ENCODE measurements around the gene SPTLC2.

The SPTLC2 gene

DNA sequence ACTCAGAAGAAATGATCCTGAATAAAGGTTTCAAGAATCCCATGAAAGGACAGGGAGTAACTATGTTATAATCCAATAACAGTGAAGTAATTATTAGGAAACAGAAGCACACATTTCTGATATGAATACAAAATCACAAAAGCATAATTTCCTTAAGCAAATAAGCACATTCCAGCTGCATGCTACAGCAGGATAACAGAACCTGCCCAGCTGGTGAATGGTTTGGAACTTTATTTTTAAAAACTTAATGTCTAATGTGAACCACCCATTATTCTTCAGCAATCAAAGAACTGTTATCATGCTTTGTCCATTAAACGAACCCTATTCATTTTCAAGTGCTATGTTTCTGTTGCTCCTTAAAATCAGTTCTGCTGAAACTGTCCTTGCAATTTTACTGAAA, 13.4 kb downstream of the SPTLC2 start:
- TF ChIP-seq, protein P1, sequence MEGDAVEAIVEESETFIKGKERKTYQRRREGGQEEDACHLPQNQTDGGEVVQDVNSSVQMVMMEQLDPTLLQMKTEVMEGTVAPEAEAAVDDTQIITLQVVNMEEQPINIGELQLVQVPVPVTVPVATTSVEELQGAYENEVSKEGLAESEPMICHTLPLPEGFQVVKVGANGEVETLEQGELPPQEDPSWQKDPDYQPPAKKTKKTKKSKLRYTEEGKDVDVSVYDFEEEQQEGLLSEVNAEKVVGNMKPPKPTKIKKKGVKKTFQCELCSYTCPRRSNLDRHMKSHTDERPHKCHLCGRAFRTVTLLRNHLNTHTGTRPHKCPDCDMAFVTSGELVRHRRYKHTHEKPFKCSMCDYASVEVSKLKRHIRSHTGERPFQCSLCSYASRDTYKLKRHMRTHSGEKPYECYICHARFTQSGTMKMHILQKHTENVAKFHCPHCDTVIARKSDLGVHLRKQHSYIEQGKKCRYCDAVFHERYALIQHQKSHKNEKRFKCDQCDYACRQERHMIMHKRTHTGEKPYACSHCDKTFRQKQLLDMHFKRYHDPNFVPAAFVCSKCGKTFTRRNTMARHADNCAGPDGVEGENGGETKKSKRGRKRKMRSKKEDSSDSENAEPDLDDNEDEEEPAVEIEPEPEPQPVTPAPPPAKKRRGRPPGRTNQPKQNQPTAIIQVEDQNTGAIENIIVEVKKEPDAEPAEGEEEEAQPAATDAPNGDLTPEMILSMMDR (IDR thresholded peaks at IDR 0.05; ENCODE audit: low read depth, low read length, missing control alignments) = no peak
- no peak for DNase-seq (ENCODE audit: low read depth)
- no peak overlapping the region for H3K4me3 ChIP-seq (ENCODE audit: low read depth, low read length)

GRCh38 chr14:77601846-77602619, 14.4 kb downstream of the SPTLC2 start:
- TF ChIP-seq, protein P1 (IDR thresholded peaks at IDR 0.05; ENCODE audit: low read depth, low read length, missing control alignments) = no peak
- H3K4me3 ChIP-seq (ENCODE audit: low read depth, low read length) = no peak overlapping the region
- DNase-seq (ENCODE audit: low read depth) = no peak

GRCh38 chr14:77599889-77600288, 16.5 kb downstream of the SPTLC2 start:
- no peak overlapping the region for H3K4me3 ChIP-seq (ENCODE audit: low read depth, low read length)
- no peak for DNase-seq (ENCODE audit: low read depth)
- TF ChIP-seq, protein P1 (IDR thresholded peaks at IDR 0.05; ENCODE audit: low read depth, low read length, missing control alignments) = no peak

- no peak for DNase-seq (ENCODE audit: low read depth)
- TF ChIP-seq, protein P1 (IDR thresholded peaks at IDR 0.05; ENCODE audit: low read depth, low read length, missing control alignments) = no peak
- no peak overlapping the region for H3K4me3 ChIP-seq (ENCODE audit: low read depth, low read length)
These were observed 17.9 kb downstream of the SPTLC2 start for GRCh38 chr14:77598366-77599070.

- TF ChIP-seq, protein P1 (IDR thresholded peaks at IDR 0.05; ENCODE audit: low read depth, low read length, missing control alignments) = no peak
- H3K4me3 ChIP-seq (ENCODE audit: low read depth, low read length) = no peak overlapping the region; the same call in 1 of the 2 replicates
- peak; percentile 39 for DNase-seq (ENCODE audit: low read depth)
These were observed 22.9 kb downstream of the SPTLC2 start for GRCh38 chr14:77593501-77593961.

DNA sequence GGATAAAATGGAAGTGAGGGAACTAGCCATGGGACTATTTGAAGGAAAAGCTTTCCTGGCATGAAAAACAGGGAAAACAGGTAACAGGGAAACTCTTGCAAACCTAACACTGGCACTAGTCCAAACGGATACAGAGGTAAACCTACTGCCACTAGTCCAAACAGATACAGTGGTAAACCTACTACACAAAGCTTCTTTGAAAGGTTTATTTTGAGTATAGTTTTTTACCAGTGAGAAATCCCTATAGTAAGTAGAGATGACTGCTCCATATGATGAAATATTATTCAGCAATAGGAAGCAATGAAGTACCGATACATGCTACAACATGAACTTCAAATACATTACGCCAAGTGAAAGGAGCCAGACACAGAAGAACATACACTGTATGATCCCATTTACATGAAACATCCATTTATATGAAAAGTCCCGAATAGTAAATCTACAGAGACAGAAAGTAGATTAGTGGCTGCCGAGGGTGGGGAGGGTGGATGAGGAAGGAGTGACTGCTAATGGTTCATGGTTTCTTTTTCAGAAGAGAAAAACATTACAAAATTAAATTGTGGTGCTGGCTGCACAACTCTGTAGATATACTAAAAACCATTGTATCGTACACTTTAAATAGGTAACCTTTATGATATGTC, 25.5 kb downstream of the SPTLC2 start:
- no peak for DNase-seq (ENCODE audit: low read depth)
- no peak overlapping the region for H3K4me3 ChIP-seq (ENCODE audit: low read depth, low read length)
- TF ChIP-seq, protein P1 (IDR thresholded peaks at IDR 0.05; ENCODE audit: low read depth, low read length, missing control alignments) = no peak
